NB4 (cell line): Measurements from ENCODE around the gene LRP6.
A peak's percentile ranks its signal among the peaks of the same experiment; 100 is the strongest.

ENCODE experiments used
- DNase-seq: peaks from one replicate; pipeline ENCODE4 v3.0.0; 2010; ENCODE audit warnings: low read depth
- H3K4me3 ChIP-seq: one replicate; pipeline ENCODE4 v1.5.1; 2011; ENCODE audit warnings: mild to moderate bottlenecking, low read depth, low read length, moderate library complexity
- CTCF ChIP-seq: IDR thresholded peaks from one replicate; pipeline ENCODE4 v1.5.1; 2012; ENCODE audit warnings: low read depth, low read length
- MYC ChIP-seq: IDR thresholded peaks from 2 replicates; pipeline ENCODE4 v1.6.1; 2011; ENCODE audit warnings: low read depth, low read length
- POLR2A ChIP-seq: IDR thresholded peaks from 2 replicates; pipeline ENCODE4 v1.6.1; 2011; ENCODE audit warnings: mild to moderate bottlenecking; ENCODE audit not compliant: insufficient read length; ENCODE audit errors: extremely low read depth
- TF ChIP-seq, protein P1 (sequence below): IDR thresholded peaks from 2 replicates; pipeline ENCODE4 v1.6.1; 2011; ENCODE audit warnings: low read depth, low read length

The LRP6 gene

GRCh38 chr12:12180136-12180535 lies 86.7 kb downstream of the LRP6 start:
- DNase-seq, result no peak
- no peak for TF ChIP-seq POLR2A
- TF ChIP-seq MYC, result no peak
- TF ChIP-seq, protein P1, sequence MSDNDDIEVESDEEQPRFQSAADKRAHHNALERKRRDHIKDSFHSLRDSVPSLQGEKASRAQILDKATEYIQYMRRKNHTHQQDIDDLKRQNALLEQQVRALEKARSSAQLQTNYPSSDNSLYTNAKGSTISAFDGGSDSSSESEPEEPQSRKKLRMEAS, result no peak
- no peak for TF ChIP-seq CTCF
- H3K4me3 ChIP-seq, result no peak overlapping the region

DNA sequence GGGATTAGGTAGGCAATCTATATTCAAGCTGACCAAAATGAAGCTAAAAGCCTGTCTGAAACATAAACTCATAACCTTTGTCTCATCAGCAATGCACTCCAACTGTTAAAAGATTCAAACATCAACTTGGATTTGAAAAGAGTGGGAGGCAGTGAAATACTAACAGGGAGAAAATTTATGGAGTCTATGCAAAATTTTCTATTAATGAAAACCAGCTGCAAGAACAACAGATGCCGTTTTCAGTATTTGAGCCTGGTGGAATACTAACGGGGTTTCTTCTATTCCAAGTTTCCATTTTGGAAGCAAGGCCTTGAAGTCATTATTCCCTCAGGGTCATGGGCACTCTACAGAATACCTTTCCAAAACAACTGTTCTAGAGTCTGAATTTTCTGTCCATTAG lies 88.3 kb downstream of the LRP6 start:
- DNase-seq, result no peak
- no peak overlapping the region for H3K4me3 ChIP-seq
- TF ChIP-seq CTCF (no peak), POLR2A (no peak), MYC (no peak)
- TF ChIP-seq, protein P1, result no peak

GRCh38 chr12:12176402-12176801 lies 90.4 kb downstream of the LRP6 start:
- H3K4me3 ChIP-seq, result no peak overlapping the region
- TF ChIP-seq, protein P1, result no peak
- TF ChIP-seq POLR2A (no peak), MYC (no peak), CTCF (no peak)
- peak; percentile 6 for DNase-seq

DNA sequence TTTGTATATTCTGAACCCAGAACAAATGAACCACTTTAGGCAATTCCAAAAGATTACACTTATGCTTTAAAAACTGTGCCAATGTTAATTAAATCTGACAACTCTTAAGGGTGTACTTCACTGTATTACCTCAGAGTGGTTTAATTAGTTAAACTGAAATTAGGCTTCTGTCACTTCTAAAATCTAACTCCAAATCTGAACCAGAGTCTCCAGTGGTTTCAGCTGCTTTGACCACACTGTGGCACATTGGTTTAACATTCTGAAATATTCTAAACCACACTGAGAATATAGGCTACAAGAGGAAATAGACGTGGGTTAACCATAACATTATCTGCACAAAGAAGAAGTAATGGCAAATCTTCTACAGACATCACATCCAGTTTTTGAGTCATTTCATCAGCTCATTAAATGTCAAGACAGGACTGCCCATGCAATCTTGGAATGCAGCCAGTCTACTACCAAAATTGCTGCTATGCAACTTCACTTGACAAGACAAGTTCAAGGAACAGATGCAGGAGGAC lies 94.8 kb downstream of the LRP6 start:
- peak; percentile 61 for DNase-seq
- H3K4me3 ChIP-seq, result no peak overlapping the region
- TF ChIP-seq CTCF (no peak), POLR2A (no peak), MYC (no peak)
- TF ChIP-seq, protein P1, result no peak

GRCh38 chr12:12167847-12168246 lies 99.0 kb downstream of the LRP6 start:
- DNase-seq, result no peak
- H3K4me3 ChIP-seq, result no peak overlapping the region
- TF ChIP-seq, protein P1, result no peak
- TF ChIP-seq CTCF (no peak), POLR2A (no peak), MYC (no peak)

DNA sequence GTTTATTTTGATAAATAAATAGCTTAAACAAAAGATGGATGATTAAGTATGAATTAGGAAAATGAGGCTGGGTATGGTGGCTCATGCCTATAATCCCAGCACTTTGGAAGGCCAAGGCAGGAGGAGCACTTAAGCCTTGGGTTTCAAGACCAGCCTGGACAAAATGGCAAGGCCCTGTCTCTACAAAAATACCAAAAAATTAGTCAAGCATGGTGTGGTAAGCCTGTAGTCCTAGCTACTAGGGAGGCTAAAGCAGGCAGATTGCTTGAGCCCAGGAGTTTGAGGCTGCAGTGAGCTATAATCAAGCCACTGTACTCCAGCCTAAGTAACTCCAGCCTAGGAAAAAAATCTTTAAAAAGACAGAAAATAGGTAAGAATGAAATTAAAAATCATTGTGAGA lies 100.1 kb downstream of the LRP6 start:
- no peak overlapping the region for H3K4me3 ChIP-seq
- no peak for TF ChIP-seq CTCF
- no peak for TF ChIP-seq POLR2A
- no peak for TF ChIP-seq MYC
- TF ChIP-seq, protein P1, result no peak
- no peak for DNase-seq
